Suprapubic skin (tissue), 4 donors: ENCODE measurements around the gene SAA4. TPM values are rescaled to one million over a fixed set of nuclear protein-coding genes. Genes with fewer than 3 reads are reported as not detected.
"Not testable (repeated sequence)": the region's sequence is repeated elsewhere in the genome, so short reads cannot be mapped to it uniquely, and the experiment has no call there.

ENCODE experiments used
- DNase-seq, 2 donors: peaks; one replicate each; pipeline ENCODE4 v3.0.0-alpha.2; 2019; ENCODE audit warnings: low spot score in 2 of 2
- H3K27ac ChIP-seq: fragments of 200-600 bp; sonication (generic); one replicate; pipeline ENCODE4 v1.5.1; 2019
- H3K27me3 ChIP-seq: fragments of 200-600 bp; sonication (generic); one replicate; pipeline ENCODE4 v1.5.1; 2019
- H3K36me3 ChIP-seq: fragments of 200-600 bp; sonication (generic); one replicate; pipeline ENCODE4 v1.5.1; 2019
- H3K4me1 ChIP-seq: fragments of 200-600 bp; sonication (generic); one replicate; pipeline ENCODE4 v1.5.1; 2019
- H3K4me3 ChIP-seq: fragments of 200-600 bp; sonication (generic); one replicate; pipeline ENCODE4 v1.5.1; 2019; ENCODE audit warnings: mild to moderate bottlenecking
- H3K9me3 ChIP-seq: fragments of 200-600 bp; sonication (generic); one replicate; pipeline ENCODE4 v1.5.1; 2019
- CTCF ChIP-seq, 2 donors: fragments of 200-600 bp in 1 of 2; fragments of 450-650 bp in 1 of 2; sonication (generic) in 1 of 2; IDR thresholded peaks; one replicate each; pipeline ENCODE4 v1.5.1; 2016 to 2019; ENCODE audit warnings: antibody characterized with exemption in 2 of 2, mild to moderate bottlenecking in 1 of 2, moderate library complexity in 1 of 2
- EP300 ChIP-seq: sonication (generic); formaldehyde crosslinking; IDR thresholded peaks from one replicate; pipeline ENCODE4 v1.6.1; 2017; ENCODE audit warnings: antibody characterized with exemption
- POLR2A ChIP-seq, 2 donors: fragments of 450-650 bp; IDR thresholded peaks; one replicate each; pipeline ENCODE4 v1.6.1; 2017; ENCODE audit warnings: antibody characterized with exemption in 2 of 2, mild to moderate bottlenecking in 2 of 2, moderate library complexity in 2 of 2
- POLR2AphosphoS5 ChIP-seq, 3 donors: sonication (generic); formaldehyde crosslinking; IDR thresholded peaks; one replicate each; pipeline ENCODE4 v1.6.1; 2017; ENCODE audit warnings: antibody characterized with exemption in 3 of 3
- WGBS: methylation state at CpG from one replicate; pipeline ENCODE4 v1.1.5; 2018; 5-methylcytosine and 5-hydroxymethylcytosine counted together
- total RNA-seq, 4 donors: library from RNA; depleted of rRNA; stranded (reverse); fragments of >200 nt; gene quantifications; one replicate each; pipeline ENCODE4 v1.1.0, GENCODE V29; 2016

SAA4 gene
- total RNA-seq, 4 donors from 2014 or later: 5.1 TPM; not detected in 3

- no peaks in the 10 kb centered on the region for H3K36me3 ChIP-seq
- H3K27me3 ChIP-seq: peaks cover 22% of the 10 kb centered on the region
- no peaks in the 10 kb centered on the region for H3K4me1 ChIP-seq
- 36% methylated on average over 33 of the region's 33 CpGs for WGBS
- H3K9me3 ChIP-seq: no peaks in the 10 kb centered on the region
- TF ChIP-seq POLR2AphosphoS5 (IDR thresholded peaks at IDR 0.05) (no peak), POLR2A (IDR thresholded peaks at IDR 0.05) (no peak), EP300 (no peak), CTCF (IDR thresholded peaks at IDR 0.05) (no peak)
- H3K4me3 ChIP-seq: no peak overlapping the region
- no peak for DNase-seq
- no peak overlapping the region for H3K27ac ChIP-seq
Observed at GRCh38 chr11:18209058-18209457, 27.5 kb downstream of the SAA4 start.

DNA sequence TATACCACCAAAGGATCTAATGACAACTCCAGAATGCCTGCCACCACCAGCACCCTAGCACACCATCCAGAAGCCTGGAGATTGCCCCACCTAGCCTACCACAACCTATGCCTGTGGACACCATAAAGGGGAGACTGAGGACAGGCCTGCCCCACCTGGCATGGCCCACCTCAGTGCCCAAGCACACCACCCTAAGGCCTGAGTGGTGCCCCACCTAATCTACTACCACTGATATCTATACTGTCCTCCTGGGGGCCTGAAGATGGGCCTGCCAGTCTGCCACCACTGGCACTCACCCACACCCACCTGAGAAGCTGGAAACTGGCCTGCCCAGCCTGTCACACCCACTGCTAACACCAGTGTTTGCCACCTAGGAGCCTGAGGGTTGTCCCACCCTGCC, 31.8 kb downstream of the SAA4 start:
- Histone ChIP-seq H3K9me3 (no peaks in the 10 kb centered on the region), H3K27ac (no peak overlapping the region), H3K4me1 (no peaks in the 10 kb centered on the region), H3K27me3 (peaks cover 23% of the 10 kb centered on the region), H3K4me3 (no peak overlapping the region), H3K36me3 (no peaks in the 10 kb centered on the region)
- no peak for DNase-seq
- TF ChIP-seq POLR2AphosphoS5 (IDR thresholded peaks at IDR 0.05): no peak
- TF ChIP-seq EP300: no peak
- no peak for TF ChIP-seq CTCF (IDR thresholded peaks at IDR 0.05)
- TF ChIP-seq POLR2A (IDR thresholded peaks at IDR 0.05): no peak

- Histone ChIP-seq H3K27me3 (peaks cover 20% of the 10 kb centered on the region), H3K27ac (no peak overlapping the region), H3K9me3 (no peaks in the 10 kb centered on the region), H3K36me3 (no peaks in the 10 kb centered on the region), H3K4me1 (no peaks in the 10 kb centered on the region), H3K4me3 (no peak overlapping the region)
- no peak for DNase-seq
- 75% methylated on average over 1 of the region's 3 CpGs for WGBS
- no peak for TF ChIP-seq EP300
- no peak for TF ChIP-seq POLR2A (IDR thresholded peaks at IDR 0.05)
- no peak for TF ChIP-seq POLR2AphosphoS5 (IDR thresholded peaks at IDR 0.05)
- TF ChIP-seq CTCF (IDR thresholded peaks at IDR 0.05): no peak
Observed at GRCh38 chr11:18204220-18204619, 32.4 kb downstream of the SAA4 start.

DNA sequence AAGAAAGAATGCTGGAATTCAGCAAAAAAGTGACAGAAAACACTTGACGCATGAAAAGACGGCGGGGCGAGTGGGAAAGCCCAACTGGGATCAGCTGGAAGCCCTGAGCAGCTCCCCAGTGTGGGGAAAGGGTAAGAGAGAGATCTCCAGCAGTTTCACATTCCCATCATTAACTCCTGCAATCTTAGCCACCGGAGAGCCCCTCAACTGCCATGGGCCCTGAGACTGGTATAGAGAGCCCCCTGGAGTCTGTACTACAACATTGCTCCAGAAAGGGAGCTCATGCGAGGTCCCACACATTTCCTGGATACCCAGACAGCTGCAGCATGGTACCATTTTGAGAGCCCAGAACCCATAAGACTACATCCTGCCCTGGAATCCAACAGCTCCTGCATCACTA, 32.9 kb downstream of the SAA4 start:
- DNase-seq: no peak
- TF ChIP-seq CTCF (IDR thresholded peaks at IDR 0.05) (no peak), POLR2A (IDR thresholded peaks at IDR 0.05) (no peak), POLR2AphosphoS5 (IDR thresholded peaks at IDR 0.05) (no peak), EP300 (no peak)
- no peak overlapping the region for H3K27ac ChIP-seq
- 17% methylated on average over 6 of the region's 6 CpGs for WGBS
- H3K36me3 ChIP-seq: no peaks in the 10 kb centered on the region
- H3K4me1 ChIP-seq: no peaks in the 10 kb centered on the region
- H3K9me3 ChIP-seq: no peaks in the 10 kb centered on the region
- no peak overlapping the region for H3K4me3 ChIP-seq
- peaks cover 15% of the 10 kb centered on the region for H3K27me3 ChIP-seq

DNA sequence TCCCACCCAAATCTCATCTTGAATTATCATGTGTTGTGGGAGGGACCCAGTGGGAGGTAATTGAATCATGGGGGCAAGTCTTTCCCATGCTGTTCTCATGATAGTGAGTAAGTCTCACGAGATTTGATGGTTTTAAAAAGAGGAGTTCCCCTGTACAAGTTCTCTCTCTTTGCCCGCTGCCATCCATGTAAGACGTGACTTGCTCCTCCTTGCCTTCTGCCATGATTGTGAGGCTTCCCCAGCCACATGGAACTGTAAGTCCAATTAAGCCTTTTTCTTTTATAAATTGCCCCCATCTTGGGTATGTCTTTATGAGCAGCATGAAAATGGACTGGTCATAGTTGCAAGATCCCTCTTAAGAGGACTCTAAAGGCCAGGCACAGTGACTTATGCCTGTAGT, 38.9 kb downstream of the SAA4 start:
- not testable (repeated sequence) for H3K4me1 ChIP-seq, H3K36me3 ChIP-seq, DNase-seq, H3K27me3 ChIP-seq, H3K4me3 ChIP-seq, H3K9me3 ChIP-seq, H3K27ac ChIP-seq
- WGBS: 71% methylated on average over 3 of the region's 3 CpGs

DNA sequence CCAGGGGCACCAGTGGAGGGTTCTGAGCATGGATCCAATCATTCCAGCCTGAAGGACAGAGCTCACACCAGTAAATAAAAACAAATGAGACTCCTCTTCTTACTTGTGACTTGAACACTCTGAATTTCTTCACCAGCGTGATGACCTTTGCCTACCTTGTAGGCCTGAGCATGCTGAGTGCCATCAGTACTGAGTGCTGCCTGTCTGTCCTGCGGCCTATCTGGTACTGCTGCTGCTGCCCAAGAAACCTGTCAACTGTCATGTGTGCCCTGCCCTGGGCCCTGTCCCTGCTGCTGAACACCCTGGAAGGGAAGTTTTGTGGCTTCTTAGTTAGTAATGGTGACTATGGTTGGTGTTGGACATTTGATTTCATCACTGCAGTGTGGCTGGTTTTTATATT, 40.1 kb downstream of the SAA4 start:
- H3K27ac ChIP-seq: no peak overlapping the region
- no peaks in the 10 kb centered on the region for H3K4me1 ChIP-seq
- H3K4me3 ChIP-seq: no peak overlapping the region
- no peaks in the 10 kb centered on the region for H3K9me3 ChIP-seq
- TF ChIP-seq CTCF (IDR thresholded peaks at IDR 0.05): no peak
- TF ChIP-seq POLR2AphosphoS5 (IDR thresholded peaks at IDR 0.05): no peak
- TF ChIP-seq POLR2A (IDR thresholded peaks at IDR 0.05): no peak
- no peak for TF ChIP-seq EP300
- H3K27me3 ChIP-seq: peaks cover 2% of the 10 kb centered on the region
- WGBS: 95% methylated on average over 2 of the region's 2 CpGs
- H3K36me3 ChIP-seq: no peaks in the 10 kb centered on the region
- no peak for DNase-seq
